Activated CD8-positive, alpha-beta memory T cell treated with anti-CD3 and anti-CD28 coated beads for 36 hours (primary cell): ENCODE data around the gene GPR3. TPM values are rescaled to one million over a fixed set of nuclear protein-coding genes. Genes with fewer than 3 reads are reported as not detected.

Source experiments
- CTCF ChIA-PET: fragments of 350-600 bp; sonication (Branson Sonifier 250); formaldehyde crosslinking; loops from one replicate; lab custom pipeline; 2021; ENCODE audit warnings: antibody characterized with exemption; lab: Charles Lee
- POLR2A ChIA-PET: fragments of 350-600 bp; sonication (Branson Sonifier 250); formaldehyde crosslinking; loops from one replicate; lab custom pipeline; 2021; ENCODE audit warnings: antibody characterized with exemption; lab: Charles Lee
- total RNA-seq, 2 experiments: library from RNA; stranded (reverse); gene quantifications; one replicate each; pipeline ENCODE4 v1.2.3, GENCODE V29; 2021

GPR3 gene, protein sequence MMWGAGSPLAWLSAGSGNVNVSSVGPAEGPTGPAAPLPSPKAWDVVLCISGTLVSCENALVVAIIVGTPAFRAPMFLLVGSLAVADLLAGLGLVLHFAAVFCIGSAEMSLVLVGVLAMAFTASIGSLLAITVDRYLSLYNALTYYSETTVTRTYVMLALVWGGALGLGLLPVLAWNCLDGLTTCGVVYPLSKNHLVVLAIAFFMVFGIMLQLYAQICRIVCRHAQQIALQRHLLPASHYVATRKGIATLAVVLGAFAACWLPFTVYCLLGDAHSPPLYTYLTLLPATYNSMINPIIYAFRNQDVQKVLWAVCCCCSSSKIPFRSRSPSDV
- total RNA-seq: 1 to 10 TPM; 3.6 to 4.1 TPM

- ChIA-PET POLR2A (interaction anchor here (0.7 to 1.2 kb wide), 2 partner anchors 27 to 105 kb away, joined by 4 to 6 read pairs; no protein-coding TSS in a partner anchor), CTCF (interaction anchor here (0.7 to 7.1 kb wide), 14 partner anchors 26 to 268 kb away, joined by 3 to 107 read pairs (median 4); partner anchors contain the start of genes MAP3K6, SYTL1 and TMEM222)
These were observed at the start of gene GPR3 for GRCh38 chr1:27392096-27392777. Gene GPR3 (plus strand): TSS chr1:27392622. CDS start chr1:27393799, 1,177 bp downstream.

DNA sequence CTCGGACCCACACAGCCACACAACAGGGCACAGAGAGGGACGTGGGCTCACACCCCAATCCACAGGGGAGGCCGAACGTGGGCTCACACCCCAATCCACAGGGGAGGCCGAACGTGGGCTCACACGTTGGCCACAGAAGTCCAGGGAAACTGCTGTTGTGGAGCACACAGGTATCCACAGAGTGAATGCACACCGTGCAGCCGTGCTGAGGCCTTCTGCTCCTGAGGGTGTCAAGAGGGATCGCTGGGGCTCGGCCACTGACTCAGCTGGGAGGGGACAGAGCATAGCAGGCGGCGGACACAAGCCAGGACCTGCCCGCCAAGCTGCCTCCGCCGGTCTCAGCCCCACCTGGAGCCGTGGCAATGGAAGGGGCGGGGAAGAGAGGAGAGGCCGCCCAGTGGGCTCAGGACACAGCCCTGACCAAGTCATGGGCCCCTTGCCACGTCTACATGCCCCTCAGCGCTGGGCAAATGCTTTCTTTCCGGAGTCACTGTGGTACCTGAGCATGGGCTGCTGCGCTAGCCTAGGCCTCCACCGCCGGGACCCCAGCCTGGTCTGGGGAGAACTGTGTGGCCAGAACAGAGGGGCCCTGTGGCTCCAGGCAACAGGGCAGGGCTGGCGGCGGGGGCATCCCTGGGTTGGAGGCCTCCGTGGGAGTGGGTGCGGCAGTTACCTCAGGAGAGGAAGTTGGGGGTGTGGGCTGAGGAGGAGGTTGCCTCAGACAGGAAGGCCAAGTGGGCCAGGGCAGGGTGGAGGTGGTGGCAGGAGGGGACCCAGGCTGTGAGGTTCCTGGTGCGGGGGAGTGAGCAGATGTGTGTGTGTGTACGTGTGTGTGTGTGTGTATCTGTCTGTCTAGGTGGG lies 49.4 kb upstream of the GPR3 start:
- ChIA-PET POLR2A (interaction anchor here (0.7 to 2.3 kb wide), 3 partner anchors 10 to 22 kb away, joined by 3 to 10 read pairs (median 3); no protein-coding TSS in a partner anchor), CTCF (interaction anchor here (0.6 to 3.4 kb wide), 10 partner anchors 10 to 198 kb away, joined by 3 to 32 read pairs (median 4); partner anchors contain the start of genes GPR3 and MAP3K6)

DNA sequence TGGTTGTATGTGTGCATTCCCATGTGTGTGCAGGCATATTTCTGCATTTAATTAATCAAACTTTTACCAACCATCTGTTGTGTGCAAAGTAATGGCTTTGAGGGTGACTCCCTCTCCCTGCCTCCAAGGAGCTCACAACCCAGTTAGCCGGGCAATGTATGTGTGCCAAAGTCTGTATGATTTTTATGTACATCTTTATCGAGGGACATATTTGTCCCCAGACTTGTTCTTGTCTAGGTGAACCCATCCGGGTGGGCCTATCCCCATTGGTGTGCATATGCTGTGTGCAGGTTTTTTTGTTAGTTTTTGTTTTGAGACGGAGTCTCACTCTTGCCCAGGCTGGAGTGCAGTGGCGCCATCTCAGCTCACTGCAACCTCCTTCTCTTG lies 48.8 kb upstream of the GPR3 start:
- CTCF ChIA-PET: interaction anchor here (0.6 to 3.4 kb wide), 7 partner anchors 10 to 297 kb away, joined by 3 to 32 read pairs (median 3); partner anchors contain the start of gene GPR3
- POLR2A ChIA-PET: interaction anchor here (1.0 to 2.3 kb wide), 2 partner anchors 13 to 29 kb away, joined by 6 to 10 read pairs; no protein-coding TSS in a partner anchor

GRCh38 chr1:27345272-27345671 lies 47.1 kb upstream of the GPR3 start:
- POLR2A ChIA-PET: interaction anchor here (1.2 kb wide), 1 partner anchor 22 kb away, joined by 3 read pairs; no protein-coding TSS in a partner anchor
- CTCF ChIA-PET: interaction anchor here (0.7 to 1.6 kb wide), 7 partner anchors 9 to 212 kb away, joined by 3 to 7 read pairs (median 4); no protein-coding TSS in a partner anchor

DNA sequence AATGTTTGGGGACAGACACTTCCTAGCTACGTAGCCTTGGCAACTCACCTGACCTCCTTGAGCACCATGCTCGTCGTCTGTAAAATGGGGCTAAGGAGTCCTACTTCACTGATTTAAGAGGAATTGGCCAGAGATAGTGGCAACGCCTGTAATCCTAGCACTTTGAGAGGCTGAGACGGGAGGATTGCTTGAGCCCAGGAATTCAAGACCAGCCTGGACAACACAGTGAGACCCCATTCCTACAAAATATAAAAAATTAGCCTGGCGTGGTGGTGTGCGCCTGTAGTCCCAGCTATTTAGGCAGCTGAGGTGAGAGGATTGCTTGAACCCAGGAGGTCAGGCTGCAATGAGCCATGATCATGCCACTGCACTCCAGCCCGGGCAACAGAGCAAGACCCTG lies 46.1 kb upstream of the GPR3 start:
- POLR2A ChIA-PET: interaction anchor here (1.2 kb wide), 1 partner anchor 23 kb away, joined by 3 read pairs; no protein-coding TSS in a partner anchor
- CTCF ChIA-PET: interaction anchor here (0.8 to 1.6 kb wide), 3 partner anchors 19 to 46 kb away, joined by 3 to 4 read pairs (median 3); no protein-coding TSS in a partner anchor

GRCh38 chr1:27346991-27347624 lies 45.3 kb upstream of the GPR3 start:
- ChIA-PET CTCF (interaction anchor here (0.6 to 1.4 kb wide), 3 partner anchors 10 to 20 kb away, joined by 3 read pairs; no protein-coding TSS in a partner anchor), POLR2A (no interaction called here)

DNA sequence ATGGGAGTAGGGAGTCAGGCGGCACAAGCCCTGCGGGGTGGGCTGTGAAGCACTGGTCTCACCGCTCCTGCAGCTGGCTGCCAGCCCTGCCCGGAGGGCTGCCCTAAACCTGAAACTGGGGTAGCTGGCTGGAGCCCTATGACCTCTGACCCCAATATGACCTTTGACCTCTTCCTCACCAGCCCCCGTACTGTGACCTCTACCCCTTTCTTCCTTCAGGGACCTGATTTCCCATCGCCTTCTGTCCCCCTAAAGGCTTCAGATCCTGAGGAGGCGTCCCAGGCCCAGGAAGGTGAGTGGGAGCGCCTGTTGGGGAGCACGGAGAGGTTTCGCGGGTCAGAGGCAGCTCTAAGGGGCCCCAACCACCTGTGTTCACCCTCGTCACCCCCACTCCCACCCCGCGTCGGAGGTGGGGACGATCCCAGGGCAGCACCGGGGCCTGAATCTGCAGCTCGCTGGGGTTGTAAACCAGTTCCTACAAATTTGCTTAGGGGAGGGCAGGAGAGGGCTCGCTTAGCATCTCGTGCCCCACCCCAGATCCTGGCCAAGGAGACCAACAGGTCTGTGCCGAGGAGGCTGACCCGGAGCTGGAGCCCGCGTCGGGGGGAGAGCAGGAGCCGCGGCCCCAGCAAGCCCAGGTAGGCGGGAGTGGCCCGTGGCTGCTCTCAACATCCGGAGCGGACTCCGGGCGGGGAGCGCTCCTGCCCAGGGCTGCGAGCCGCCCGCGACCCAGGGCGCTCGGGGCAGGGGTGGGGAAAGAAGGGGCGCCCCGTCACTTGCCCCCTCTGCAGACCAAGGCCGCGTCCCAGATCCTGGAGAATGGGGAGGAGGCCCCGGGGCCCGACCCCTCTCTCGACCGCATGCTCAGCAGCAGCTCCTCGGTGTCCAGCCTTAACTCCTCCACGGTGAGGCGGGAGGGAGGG lies 43.3 kb upstream of the GPR3 start:
- CTCF ChIA-PET: interaction anchor here (0.8 to 1.9 kb wide), 5 partner anchors 9 to 52 kb away, joined by 4 to 7 read pairs (median 6); no protein-coding TSS in a partner anchor
- POLR2A ChIA-PET: no interaction called here

DNA sequence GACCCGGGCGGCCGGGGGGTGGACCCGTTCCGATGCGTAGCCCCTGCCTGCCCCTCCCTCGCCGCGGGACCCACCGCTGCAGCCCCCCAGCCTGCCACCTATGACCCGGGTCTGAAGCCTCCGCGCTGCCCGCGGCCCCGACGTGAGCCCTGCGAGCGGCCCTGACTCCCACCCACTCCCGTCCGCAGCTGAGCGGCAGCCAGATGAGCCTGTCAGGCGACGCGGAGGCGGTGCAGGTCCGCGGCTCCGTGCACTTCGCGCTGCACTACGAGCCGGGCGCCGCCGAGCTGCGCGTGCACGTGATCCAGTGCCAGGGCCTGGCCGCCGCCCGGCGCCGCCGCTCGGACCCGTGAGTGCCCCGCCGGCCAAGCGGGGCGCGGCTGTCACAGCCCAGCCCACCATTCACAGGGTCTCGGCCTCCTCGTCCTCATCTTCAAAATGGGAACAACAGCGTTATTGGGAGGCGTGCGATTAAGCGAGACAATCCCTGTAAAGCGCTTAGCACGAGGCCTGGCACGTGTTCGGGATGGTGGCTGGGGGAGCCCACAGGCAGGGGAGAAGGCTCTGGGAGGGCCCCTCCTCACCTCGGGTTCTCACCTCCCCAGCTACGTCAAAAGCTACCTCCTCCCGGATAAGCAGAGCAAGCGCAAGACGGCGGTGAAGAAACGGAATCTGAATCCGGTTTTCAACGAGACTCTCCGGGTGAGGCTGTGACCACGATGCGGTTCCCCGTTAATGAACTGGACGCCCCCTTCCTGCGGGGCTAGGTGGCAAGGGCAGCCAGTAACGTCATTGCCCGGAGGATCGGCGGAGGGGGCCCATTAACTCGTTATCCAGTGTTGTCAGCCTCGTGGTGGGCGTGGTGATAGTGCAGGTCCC lies 42.4 kb upstream of the GPR3 start:
- CTCF ChIA-PET: interaction anchor here (0.8 to 1.9 kb wide), 4 partner anchors 8 to 53 kb away, joined by 4 to 7 read pairs (median 6); no protein-coding TSS in a partner anchor
- POLR2A ChIA-PET: no interaction called here

DNA sequence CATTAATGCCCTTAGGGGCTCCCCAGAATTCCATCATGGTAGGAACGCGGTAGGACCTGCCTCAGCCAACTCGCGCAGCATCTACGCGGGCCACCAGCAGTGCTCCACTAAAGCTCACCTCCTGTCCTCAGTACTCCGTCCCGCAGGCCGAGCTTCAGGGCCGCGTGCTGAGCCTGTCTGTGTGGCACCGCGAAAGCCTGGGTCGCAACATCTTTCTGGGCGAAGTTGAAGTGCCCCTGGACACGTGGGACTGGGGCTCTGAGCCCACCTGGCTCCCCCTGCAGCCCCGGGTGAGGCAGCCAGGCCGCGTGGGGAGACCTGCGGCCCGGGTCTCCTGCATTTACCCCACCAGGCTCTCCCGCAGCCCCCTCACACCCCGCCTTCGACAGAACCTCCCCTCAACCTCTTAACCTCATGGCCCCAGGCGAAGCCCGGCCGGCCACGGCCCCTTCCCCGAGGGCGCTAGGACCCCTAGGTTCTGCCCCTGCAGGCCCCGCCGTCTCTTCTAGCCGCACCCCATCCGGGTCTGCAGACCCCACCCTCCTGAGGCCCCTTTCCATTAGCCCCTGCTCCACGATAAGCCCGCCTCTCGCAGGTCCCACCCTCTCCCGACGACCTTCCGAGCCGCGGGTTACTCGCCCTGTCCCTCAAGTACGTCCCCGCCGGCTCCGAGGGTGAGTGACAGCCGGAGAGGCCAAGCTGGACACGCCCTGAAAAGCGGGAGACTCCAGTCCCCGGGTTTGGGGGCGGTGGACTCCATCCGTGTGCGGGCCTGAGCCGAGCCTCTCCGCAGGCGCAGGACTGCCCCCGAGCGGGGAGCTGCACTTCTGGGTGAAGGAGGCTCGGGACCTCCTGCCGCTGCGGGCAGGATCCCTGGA lies 41.5 kb upstream of the GPR3 start:
- ChIA-PET CTCF (no interaction called here), POLR2A (no interaction called here)

DNA sequence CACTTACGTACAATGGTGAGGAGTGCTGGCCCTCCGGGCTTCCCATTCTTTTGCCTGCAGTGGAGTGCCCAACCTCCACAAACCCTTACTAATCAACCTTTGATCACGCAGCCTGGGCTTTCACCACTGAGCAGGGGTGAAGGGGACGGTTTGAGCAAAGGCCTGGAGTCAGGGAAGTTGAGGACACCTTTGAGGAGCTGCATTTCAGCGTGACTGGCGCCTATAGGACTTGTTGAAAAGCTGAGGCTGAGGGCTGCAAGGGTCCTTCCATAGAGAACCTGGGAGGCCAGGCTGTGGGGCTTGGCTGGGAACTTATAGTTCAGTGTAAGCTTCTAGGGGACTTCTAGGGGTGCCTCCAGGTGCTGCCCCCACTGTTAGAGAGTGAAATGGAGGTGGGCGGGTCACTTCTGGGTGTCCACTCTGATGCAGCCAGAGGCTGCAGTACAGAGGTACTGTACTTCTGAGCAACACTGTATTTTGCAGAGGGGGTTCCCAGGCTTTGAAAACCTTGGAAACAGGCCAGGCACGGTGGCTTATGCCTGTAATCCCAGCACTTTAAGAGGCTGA lies 40.8 kb upstream of the GPR3 start:
- CTCF ChIA-PET: no interaction called here
- POLR2A ChIA-PET: no interaction called here

DNA sequence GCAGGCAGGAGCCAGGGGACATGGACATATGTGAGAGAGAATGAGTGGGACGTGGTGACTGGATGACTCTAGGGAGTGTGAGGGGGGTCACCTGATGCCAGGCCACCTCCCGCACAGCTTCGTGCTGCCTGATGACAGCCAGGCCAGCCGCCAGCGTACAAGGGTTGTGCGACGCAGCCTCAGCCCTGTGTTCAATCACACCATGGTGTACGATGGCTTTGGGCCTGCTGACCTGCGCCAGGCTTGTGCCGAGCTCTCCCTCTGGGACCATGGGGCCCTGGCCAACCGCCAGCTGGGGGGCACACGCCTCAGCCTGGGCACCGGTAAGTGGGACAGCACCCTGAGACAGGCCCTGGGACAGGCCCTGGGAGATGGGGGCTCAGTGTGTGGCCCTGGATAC lies 39.3 kb upstream of the GPR3 start:
- ChIA-PET CTCF (no interaction called here), POLR2A (interaction anchor here (0.7 kb wide), 1 partner anchor 11 kb away, joined by 4 read pairs; the partner anchor contains the start of gene SYTL1)

GRCh38 chr1:27353629-27354028 lies 38.8 kb upstream of the GPR3 start:
- ChIA-PET POLR2A (interaction anchor here (0.6 to 0.7 kb wide), 2 partner anchors 11 to 12 kb away, joined by 4 to 10 read pairs; partner anchors contain the start of gene SYTL1), CTCF (interaction anchor here (1.1 to 5.4 kb wide), 2 partner anchors 11 to 27 kb away, joined by 3 to 32 read pairs; partner anchors contain the start of gene SYTL1)

- ChIA-PET CTCF (interaction anchor here (2.8 to 5.4 kb wide), 4 partner anchors 10 to 40 kb away, joined by 20 to 32 read pairs (median 31); partner anchors contain the start of genes MAP3K6 and SYTL1), POLR2A (interaction anchor here (2.3 kb wide), 1 partner anchor 13 kb away, joined by 10 read pairs; the partner anchor contains the start of gene SYTL1)
These were observed 36.7 kb upstream of the GPR3 start for GRCh38 chr1:27355683-27356082.

DNA sequence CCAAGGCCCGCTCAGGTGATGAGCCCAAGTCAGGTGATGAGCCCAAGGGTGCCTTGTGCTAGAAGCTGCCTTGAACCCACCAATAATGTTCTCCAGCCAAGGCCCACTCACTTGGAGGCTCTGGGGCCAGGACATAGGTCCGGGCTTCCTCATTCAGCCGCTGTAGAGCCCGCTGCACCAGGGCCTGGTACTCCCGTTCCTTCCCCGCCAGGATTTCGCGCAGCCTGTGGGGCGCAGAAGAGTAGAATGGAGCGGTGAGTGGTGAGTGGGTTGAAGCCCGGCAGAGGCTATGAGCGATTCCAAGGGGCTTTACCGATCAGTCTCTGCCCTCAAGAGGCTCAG lies 36.2 kb upstream of the GPR3 start:
- ChIA-PET CTCF (interaction anchor here (1.0 to 5.4 kb wide), 7 partner anchors 10 to 252 kb away, joined by 3 to 32 read pairs (median 20); partner anchors contain the start of genes MAP3K6, SYTL1 and WASF2), POLR2A (interaction anchor here (1.7 to 2.3 kb wide), 2 partner anchors 10 to 13 kb away, joined by 10 read pairs; partner anchors contain the start of genes MAP3K6 and SYTL1)
